GM12872 (cell line): ENCODE results near the gene ZNF786.

Experiments
- CTCF ChIP-seq: IDR thresholded peaks from 3 replicates; pipeline ENCODE4 v1.5.1; 2011; ENCODE audit warnings: low read depth, mild to moderate bottlenecking, low read length, moderate library complexity; ENCODE audit not compliant: insufficient read depth

Gene ZNF786

GRCh38 chr7:149125189-149125862 is 34.8 kb upstream of the ZNF786 start:
- no peak for TF ChIP-seq CTCF

- TF ChIP-seq CTCF, result no peak
Observed at GRCh38 chr7:149109969-149110368, 19.5 kb upstream of the ZNF786 start.

GRCh38 chr7:149104749-149105148 is 14.2 kb upstream of the ZNF786 start:
- no peak for TF ChIP-seq CTCF

GRCh38 chr7:149104214-149104613 is 13.7 kb upstream of the ZNF786 start:
- no peak for TF ChIP-seq CTCF

GRCh38 chr7:149103424-149103823 is 12.9 kb upstream of the ZNF786 start:
- no peak for TF ChIP-seq CTCF

- no peak for TF ChIP-seq CTCF
Observed at GRCh38 chr7:149102666-149103065, 12.1 kb upstream of the ZNF786 start.

- no peak for TF ChIP-seq CTCF
Observed at GRCh38 chr7:149100821-149101220, 10.3 kb upstream of the ZNF786 start.
